DND-41 (cell line): Measurements from ENCODE around the gene GNPTG.

Experiments
- ATAC-seq: fragments of 200-7000 bp; cut with Tn5 transposase; 3 replicates; pipeline ENCODE4 v1.9.1; 2021; ENCODE audit warnings: low read depth; ENCODE audit not compliant: insufficient read depth
- DNase-seq: peaks from one replicate; pipeline ENCODE4 v3.0.0-alpha.2; 2020
- H2AFZ ChIP-seq: 2 replicates; pipeline ENCODE4 v1.6.0; 2012; ENCODE audit warnings: low read depth, low read length
- H3K27ac ChIP-seq: 2 replicates; pipeline ENCODE4 v1.5.1; 2012; ENCODE audit warnings: low read length, inconsistent platforms
- H3K27me3 ChIP-seq: fragments of 200-600 bp; sonication (generic); 2 replicates; pipeline ENCODE4 v1.6.0; 2012; ENCODE audit warnings: low read length, mild to moderate bottlenecking, inconsistent platforms; ENCODE audit not compliant: insufficient read depth, poor library complexity
- H3K36me3 ChIP-seq: 2 replicates; pipeline ENCODE4 v1.5.1; 2012; ENCODE audit warnings: low read length, inconsistent platforms; ENCODE audit not compliant: insufficient read depth
- H3K4me1 ChIP-seq: 2 replicates; pipeline ENCODE4 v1.5.1; 2012; ENCODE audit warnings: mild to moderate bottlenecking, low read length; ENCODE audit not compliant: insufficient read depth
- H3K4me2 ChIP-seq: 2 replicates; pipeline ENCODE4 v1.6.0; 2012; ENCODE audit warnings: mild to moderate bottlenecking, moderate library complexity, low read length, inconsistent platforms; ENCODE audit not compliant: insufficient read depth
- H3K4me3 ChIP-seq, 2 experiments: fragments of 200-600 bp in 1 of 2; shearing (Covaris generic) in 1 of 2; 2 replicates each; pipeline ENCODE4 v1.5.1; 2012 to 2016; ENCODE audit warnings: inconsistent platforms in 2 of 2, low read length in 2 of 2, mild to moderate bottlenecking in 2 of 2, low read depth in 1 of 2, moderate library complexity in 1 of 2
- H3K79me2 ChIP-seq: 2 replicates; pipeline ENCODE4 v1.6.0; 2012; ENCODE audit warnings: low read length, inconsistent platforms; ENCODE audit not compliant: insufficient read depth
- H3K9ac ChIP-seq: 2 replicates; pipeline ENCODE4 v1.6.0; 2012; ENCODE audit warnings: low read depth, mild to moderate bottlenecking, inconsistent platforms, low read length, moderate library complexity
- H3K9me3 ChIP-seq: 2 replicates; pipeline ENCODE4 v1.5.1; 2012; ENCODE audit warnings: low read length, moderate library complexity, mild to moderate bottlenecking, inconsistent platforms; ENCODE audit not compliant: insufficient read depth, severe bottlenecking
- H4K20me1 ChIP-seq: 2 replicates; pipeline ENCODE4 v1.6.0; 2012; ENCODE audit warnings: low read length; ENCODE audit not compliant: insufficient read depth
- CTCF ChIP-seq: IDR thresholded peaks from 2 replicates; pipeline ENCODE4 v1.5.1; 2012; ENCODE audit warnings: borderline replicate concordance, low read length, moderate library complexity, mild to moderate bottlenecking; ENCODE audit not compliant: poor library complexity, severe bottlenecking; ENCODE audit errors: extremely low read depth
- EZH2 ChIP-seq: IDR thresholded peaks from 3 replicates; pipeline ENCODE4 v1.6.1; 2012; ENCODE audit warnings: borderline replicate concordance, low read depth, mild to moderate bottlenecking, moderate library complexity, low read length, inconsistent platforms; ENCODE audit not compliant: severe bottlenecking

Gene GNPTG

GRCh38 chr16:1363501-1364041 lies 11.8 kb downstream of the GNPTG start:
- Histone ChIP-seq H3K79me2 (peaks cover 33% of the 10 kb centered on the region), H3K27ac (no peak overlapping the region)
- peak; percentile 89 for ATAC-seq

GRCh38 chr16:1364510-1364909 lies 12.8 kb downstream of the GNPTG start:
- Histone ChIP-seq H3K9me3 (no peaks in the 10 kb centered on the region), H3K4me1 (no peaks in the 10 kb centered on the region), H3K79me2 (peaks cover 26% of the 10 kb centered on the region), H3K4me3 (no peak overlapping the region), H3K27me3 (no peaks in the 10 kb centered on the region), H3K9ac (no peak overlapping the region), H3K36me3 (peaks cover 71% of the 10 kb centered on the region), H3K27ac (no peak overlapping the region), H3K4me2 (no peak overlapping the region), H2AFZ (no peak overlapping the region), H4K20me1 (peaks cover 26% of the 10 kb centered on the region)
- ATAC-seq = no peak
- no peak for TF ChIP-seq EZH2
- TF ChIP-seq CTCF = no peak
- no peak for DNase-seq

More at GRCh38 chr16:1363501-1364041, 11.8 kb downstream of the GNPTG start:
- Histone ChIP-seq H3K4me3 (no peak overlapping the region), H3K9me3 (no peaks in the 10 kb centered on the region), H3K9ac (no peak overlapping the region), H3K27me3 (no peaks in the 10 kb centered on the region), H2AFZ (no peak overlapping the region), H3K4me2 (no peak overlapping the region), H4K20me1 (peaks cover 28% of the 10 kb centered on the region), H3K36me3 (peaks cover 76% of the 10 kb centered on the region), H3K4me1 (no peaks in the 10 kb centered on the region)
- TF ChIP-seq EZH2 = no peak
- TF ChIP-seq CTCF = peak; percentile 87
- DNase-seq = peak; percentile 61

- Histone ChIP-seq H3K9ac (no peak overlapping the region), H3K4me2 (no peak overlapping the region), H4K20me1 (peaks cover 30% of the 10 kb centered on the region), H3K4me3 (no peak overlapping the region), H3K27me3 (no peaks in the 10 kb centered on the region), H3K36me3 (peaks cover 66% of the 10 kb centered on the region), H3K27ac (no peak overlapping the region), H3K9me3 (no peaks in the 10 kb centered on the region), H2AFZ (no peak overlapping the region), H3K79me2 (peaks cover 13% of the 10 kb centered on the region), H3K4me1 (no peaks in the 10 kb centered on the region)
- TF ChIP-seq CTCF (no peak), EZH2 (no peak)
- DNase-seq (no peak), ATAC-seq (no peak)
Observed at GRCh38 chr16:1366060-1366711, 14.5 kb downstream of the GNPTG start.
